ENCODE results near the gene CEP135.

The CEP135 gene

DNA sequence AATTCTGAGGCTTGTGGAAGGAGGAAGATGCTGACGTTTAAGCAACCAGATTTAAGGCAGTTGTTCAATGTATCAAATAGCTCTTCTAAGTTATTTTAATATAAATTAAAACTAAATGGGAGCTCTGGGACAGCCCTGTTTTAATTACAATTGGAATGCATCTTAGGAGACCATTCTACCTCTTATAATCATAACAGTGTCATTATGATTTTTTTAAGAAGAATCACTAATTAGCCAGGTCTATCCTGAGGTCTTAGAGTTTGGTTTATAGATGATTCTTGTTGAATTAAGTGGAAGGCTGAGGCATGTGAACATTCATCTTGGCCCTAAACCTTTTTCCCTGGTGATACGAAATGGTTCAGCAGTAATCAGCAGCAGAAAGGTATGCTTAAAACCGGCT is 113.4 kb downstream of the CEP135 start:
- Histone ChIP-seq H3K27ac (ENCODE audit: low read length) (no peak overlapping the region), H3K4me1 (ENCODE audit: low read length) (no peaks in the 10 kb centered on the region), H3K36me3 (replicated peaks; ENCODE audit: insufficient read depth, low read length) (no peaks in the 10 kb centered on the region), H3K4me3 (ENCODE audit: low read length) (no peak overlapping the region), H3K9ac (ENCODE audit: low read length) (no peak overlapping the region), H3K79me2 (ENCODE audit: low read length) (no peaks in the 10 kb centered on the region), H3K27me3 (replicated peaks; ENCODE audit: insufficient read depth, low read length) (no peaks in the 10 kb centered on the region), H3K9me3 (replicated peaks; ENCODE audit: insufficient read depth, low read length) (no peaks in the 10 kb centered on the region), H3K9me2 (replicated peaks; ENCODE audit: insufficient read depth, low read length) (no peaks in the 10 kb centered on the region), H3F3A (ENCODE audit: insufficient read depth, low read length) (no peaks in the 10 kb centered on the region), H2AFZ (ENCODE audit: low read length) (no peak overlapping the region), H4K20me1 (ENCODE audit: insufficient read depth, low read length) (no peaks in the 10 kb centered on the region), H3K4me2 (ENCODE audit: low read depth, low read length) (no peak overlapping the region)
- DNase-seq, result no peak
- TF ChIP-seq EZH2phosphoT487 (IDR thresholded peaks at IDR 0.05; ENCODE audit: low read length) (no peak), EZH2 (optimal IDR thresholded peaks at IDR 0.05; ENCODE audit: low read depth, low read length) (no peak)
- TF ChIP-seq, protein P1, sequence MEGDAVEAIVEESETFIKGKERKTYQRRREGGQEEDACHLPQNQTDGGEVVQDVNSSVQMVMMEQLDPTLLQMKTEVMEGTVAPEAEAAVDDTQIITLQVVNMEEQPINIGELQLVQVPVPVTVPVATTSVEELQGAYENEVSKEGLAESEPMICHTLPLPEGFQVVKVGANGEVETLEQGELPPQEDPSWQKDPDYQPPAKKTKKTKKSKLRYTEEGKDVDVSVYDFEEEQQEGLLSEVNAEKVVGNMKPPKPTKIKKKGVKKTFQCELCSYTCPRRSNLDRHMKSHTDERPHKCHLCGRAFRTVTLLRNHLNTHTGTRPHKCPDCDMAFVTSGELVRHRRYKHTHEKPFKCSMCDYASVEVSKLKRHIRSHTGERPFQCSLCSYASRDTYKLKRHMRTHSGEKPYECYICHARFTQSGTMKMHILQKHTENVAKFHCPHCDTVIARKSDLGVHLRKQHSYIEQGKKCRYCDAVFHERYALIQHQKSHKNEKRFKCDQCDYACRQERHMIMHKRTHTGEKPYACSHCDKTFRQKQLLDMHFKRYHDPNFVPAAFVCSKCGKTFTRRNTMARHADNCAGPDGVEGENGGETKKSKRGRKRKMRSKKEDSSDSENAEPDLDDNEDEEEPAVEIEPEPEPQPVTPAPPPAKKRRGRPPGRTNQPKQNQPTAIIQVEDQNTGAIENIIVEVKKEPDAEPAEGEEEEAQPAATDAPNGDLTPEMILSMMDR (IDR thresholded peaks at IDR 0.05; ENCODE audit: low read length), result no peak

DNA sequence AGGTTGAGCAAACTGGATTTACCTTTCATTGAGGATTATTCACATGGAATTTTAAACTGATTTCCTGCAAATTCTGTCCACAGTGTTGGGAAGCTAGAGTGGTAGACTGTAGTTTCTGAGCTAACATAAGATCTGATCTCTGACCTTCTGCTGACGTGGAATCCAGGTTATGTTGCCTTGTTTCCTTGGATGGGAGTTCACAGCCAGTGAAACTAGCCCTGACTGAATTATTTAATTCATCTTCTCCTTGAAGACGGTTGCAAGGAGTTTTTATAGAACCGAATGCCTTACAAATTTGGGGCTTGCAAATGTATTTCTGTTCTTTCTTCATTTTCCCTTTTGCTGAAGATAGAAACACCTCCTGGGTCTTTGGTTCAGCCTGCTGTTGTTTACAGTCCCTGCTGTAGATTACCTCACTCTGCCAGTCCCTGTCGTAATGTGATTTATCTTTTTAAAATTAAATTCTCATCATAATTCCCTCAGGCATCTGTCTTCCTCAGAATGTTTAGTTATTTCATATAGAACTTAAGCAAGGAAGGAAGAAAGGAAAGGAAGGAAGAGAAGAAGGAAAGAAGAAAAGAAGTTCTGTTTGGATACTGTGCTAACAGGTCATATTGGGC is 113.9 kb downstream of the CEP135 start:
- H3K9me2 ChIP-seq (replicated peaks; ENCODE audit: insufficient read depth, low read length), result no peaks in the 10 kb centered on the region
- H3K9me3 ChIP-seq (replicated peaks; ENCODE audit: insufficient read depth, low read length), result no peaks in the 10 kb centered on the region
- TF ChIP-seq, protein P1 (IDR thresholded peaks at IDR 0.05; ENCODE audit: low read length), result no peak
- no peak for TF ChIP-seq EZH2 (optimal IDR thresholded peaks at IDR 0.05; ENCODE audit: low read depth, low read length)
- no peak for TF ChIP-seq EZH2phosphoT487 (IDR thresholded peaks at IDR 0.05; ENCODE audit: low read length)
- H3K9ac ChIP-seq (ENCODE audit: low read length), result no peak overlapping the region
- H3K4me2 ChIP-seq (ENCODE audit: low read depth, low read length), result no peak overlapping the region
- H3F3A ChIP-seq (ENCODE audit: insufficient read depth, low read length), result no peaks in the 10 kb centered on the region
- H3K36me3 ChIP-seq (replicated peaks; ENCODE audit: insufficient read depth, low read length), result no peaks in the 10 kb centered on the region
- H4K20me1 ChIP-seq (ENCODE audit: insufficient read depth, low read length), result no peaks in the 10 kb centered on the region
- H3K4me1 ChIP-seq (ENCODE audit: low read length), result no peaks in the 10 kb centered on the region
- H3K27me3 ChIP-seq (replicated peaks; ENCODE audit: insufficient read depth, low read length), result no peaks in the 10 kb centered on the region
- no peak overlapping the region for H3K4me3 ChIP-seq (ENCODE audit: low read length)
- no peaks in the 10 kb centered on the region for H3K79me2 ChIP-seq (ENCODE audit: low read length)
- no peak overlapping the region for H3K27ac ChIP-seq (ENCODE audit: low read length)
- no peak overlapping the region for H2AFZ ChIP-seq (ENCODE audit: low read length)
- DNase-seq, result no peak

DNA sequence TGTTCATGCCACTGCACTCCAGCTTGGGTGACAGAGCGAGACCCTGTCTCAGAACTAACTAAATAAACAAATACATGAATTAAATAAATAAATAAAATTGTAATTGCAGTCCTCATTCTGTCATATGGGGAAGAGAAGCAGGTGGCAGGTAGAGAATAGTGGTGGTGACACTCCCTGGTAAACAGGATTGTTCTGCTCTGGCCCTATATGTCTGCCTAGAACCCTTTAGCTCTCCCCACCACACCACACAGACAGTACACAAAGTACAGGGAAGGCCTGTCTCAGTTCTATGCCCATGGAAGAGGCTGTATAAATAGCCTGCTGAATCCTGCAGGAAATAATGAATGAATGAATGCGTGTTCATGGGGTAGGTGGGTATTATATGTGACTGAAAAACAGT is 117.7 kb downstream of the CEP135 start:
- Histone ChIP-seq H3K9me2 (replicated peaks; ENCODE audit: insufficient read depth, low read length) (no peaks in the 10 kb centered on the region), H3K27me3 (replicated peaks; ENCODE audit: insufficient read depth, low read length) (no peaks in the 10 kb centered on the region), H3K79me2 (ENCODE audit: low read length) (no peaks in the 10 kb centered on the region), H3K9ac (ENCODE audit: low read length) (no peak overlapping the region), H3K36me3 (replicated peaks; ENCODE audit: insufficient read depth, low read length) (no peaks in the 10 kb centered on the region), H3K9me3 (replicated peaks; ENCODE audit: insufficient read depth, low read length) (no peaks in the 10 kb centered on the region), H2AFZ (ENCODE audit: low read length) (no peak overlapping the region), H4K20me1 (ENCODE audit: insufficient read depth, low read length) (no peaks in the 10 kb centered on the region), H3K4me3 (ENCODE audit: low read length) (no peak overlapping the region), H3K4me1 (ENCODE audit: low read length) (no peaks in the 10 kb centered on the region), H3K4me2 (ENCODE audit: low read depth, low read length) (no peak overlapping the region), H3K27ac (ENCODE audit: low read length) (no peak overlapping the region), H3F3A (ENCODE audit: insufficient read depth, low read length) (no peaks in the 10 kb centered on the region)
- TF ChIP-seq, protein P1 (IDR thresholded peaks at IDR 0.05; ENCODE audit: low read length), result no peak
- TF ChIP-seq EZH2 (optimal IDR thresholded peaks at IDR 0.05; ENCODE audit: low read depth, low read length), result no peak
- TF ChIP-seq EZH2phosphoT487 (IDR thresholded peaks at IDR 0.05; ENCODE audit: low read length), result no peak
- DNase-seq, result no peak
